KOPT-K1 (cell line): ENCODE measurements around the gene RPUSD4.
A peak's percentile ranks its signal among the peaks of the same experiment; 100 is the strongest.
"Not testable (repeated sequence)": the region's sequence is repeated elsewhere in the genome, so short reads cannot be mapped to it uniquely, and the experiment has no call there.

ENCODE experiments used
- H3K27ac ChIP-seq: fragments of 200-600 bp; sonication (generic); 2 replicates; pipeline ENCODE4 v1.5.1; 2016; ENCODE audit warnings: antibody characterized with exemption, mild to moderate bottlenecking, low read depth, low read length; ENCODE audit not compliant: poor library complexity, severe bottlenecking
- H3K36me3 ChIP-seq: fragments of 200-600 bp; sonication (generic); 2 replicates; pipeline ENCODE4 v1.5.1; 2017; ENCODE audit warnings: antibody characterized with exemption, mild to moderate bottlenecking, low read length, moderate library complexity; ENCODE audit not compliant: insufficient read depth
- H3K9me3 ChIP-seq: fragments of 200-600 bp; sonication (generic); 2 replicates; pipeline ENCODE4 v1.5.1; 2017; ENCODE audit warnings: antibody characterized with exemption, low read length, mild to moderate bottlenecking; ENCODE audit not compliant: insufficient read depth, poor library complexity, severe bottlenecking

RPUSD4 gene, protein sequence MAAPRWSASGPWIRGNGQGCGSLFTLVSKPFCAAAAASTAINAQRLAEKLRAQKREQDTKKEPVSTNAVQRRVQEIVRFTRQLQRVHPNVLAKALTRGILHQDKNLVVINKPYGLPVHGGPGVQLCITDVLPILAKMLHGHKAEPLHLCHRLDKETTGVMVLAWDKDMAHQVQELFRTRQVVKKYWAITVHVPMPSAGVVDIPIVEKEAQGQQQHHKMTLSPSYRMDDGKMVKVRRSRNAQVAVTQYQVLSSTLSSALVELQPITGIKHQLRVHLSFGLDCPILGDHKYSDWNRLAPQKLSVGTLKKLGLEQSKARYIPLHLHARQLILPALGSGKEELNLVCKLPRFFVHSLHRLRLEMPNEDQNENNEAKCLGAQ

DNA sequence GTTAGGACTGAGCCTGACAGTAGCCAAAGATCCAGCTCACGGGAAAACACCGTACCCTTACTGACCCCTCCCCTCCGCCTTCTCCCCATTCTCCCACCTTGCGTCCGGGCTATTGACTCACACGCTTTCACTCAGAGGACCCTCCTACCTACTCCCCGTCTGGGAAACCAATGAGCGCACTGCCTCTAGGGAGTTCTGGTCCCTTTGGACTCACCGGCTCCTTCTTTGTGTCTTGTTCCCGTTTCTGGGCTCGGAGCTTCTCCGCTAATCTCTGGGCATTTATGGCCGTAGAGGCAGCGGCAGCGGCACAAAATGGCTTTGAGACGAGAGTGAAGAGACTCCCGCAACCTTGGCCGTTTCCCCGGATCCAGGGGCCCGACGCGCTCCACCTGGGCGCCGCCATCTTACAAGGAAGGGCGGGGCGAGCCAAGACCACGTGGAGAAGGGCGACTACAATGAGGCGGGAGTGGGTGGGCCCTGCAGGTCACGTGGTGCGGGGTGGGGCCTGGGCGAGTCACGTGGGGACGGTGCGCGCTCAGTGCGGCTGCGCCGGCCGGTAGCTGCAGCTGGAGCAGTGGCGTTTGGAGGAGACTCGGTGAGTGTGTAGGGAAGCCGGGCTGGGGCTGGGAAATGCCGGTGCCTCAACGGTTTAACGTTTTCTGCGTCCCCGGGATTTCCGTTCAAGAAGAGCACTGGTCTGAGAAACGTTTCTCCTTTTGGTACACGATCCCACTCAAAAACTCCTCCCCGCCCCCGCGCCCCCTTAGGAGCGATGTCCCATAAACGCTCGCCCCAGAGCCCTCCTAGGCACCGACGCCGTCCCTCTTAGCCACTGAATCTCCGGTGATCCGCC is at the start of gene RPUSD4, which contains the start of gene FAM118B:
Gene RPUSD4 (minus strand): TSS at position 415 of the 853 bp plus-strand sequence. CDS start 12 bp downstream, at position 403.
Gene FAM118B (plus strand): TSS at position 547 of the 853 bp plus-strand sequence. CDS start 23,220 bp downstream, outside the sequence.
- Histone ChIP-seq H3K27ac (peak within 1 kb of the TSS; percentile 65), H3K36me3 (peaks cover 33% of the 10 kb centered on the region), H3K9me3 (no peaks in the 10 kb centered on the region)

DNA sequence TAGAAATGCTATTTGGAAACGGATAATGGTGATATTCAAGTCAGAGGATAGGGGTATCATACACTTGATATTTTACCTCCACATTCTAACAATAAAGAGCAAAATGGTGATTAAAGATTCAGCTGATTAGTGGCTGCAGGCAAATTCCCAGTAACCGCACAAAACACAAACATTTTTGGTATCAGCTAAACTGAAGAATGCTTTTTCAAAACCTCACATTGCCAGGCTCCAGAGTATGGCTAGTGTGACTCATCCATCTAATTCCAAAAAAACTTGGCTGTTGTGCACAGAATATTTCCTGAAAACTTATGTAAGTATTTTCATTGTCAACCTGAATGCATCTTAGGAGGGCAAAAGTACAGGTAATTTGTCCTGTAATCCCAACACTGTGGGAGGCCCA is 46.3 kb upstream of the RPUSD4 start:
- H3K27ac ChIP-seq: no peak overlapping the region
- H3K36me3 ChIP-seq: peaks cover 89% of the 10 kb centered on the region
- H3K9me3 ChIP-seq: no peaks in the 10 kb centered on the region

DNA sequence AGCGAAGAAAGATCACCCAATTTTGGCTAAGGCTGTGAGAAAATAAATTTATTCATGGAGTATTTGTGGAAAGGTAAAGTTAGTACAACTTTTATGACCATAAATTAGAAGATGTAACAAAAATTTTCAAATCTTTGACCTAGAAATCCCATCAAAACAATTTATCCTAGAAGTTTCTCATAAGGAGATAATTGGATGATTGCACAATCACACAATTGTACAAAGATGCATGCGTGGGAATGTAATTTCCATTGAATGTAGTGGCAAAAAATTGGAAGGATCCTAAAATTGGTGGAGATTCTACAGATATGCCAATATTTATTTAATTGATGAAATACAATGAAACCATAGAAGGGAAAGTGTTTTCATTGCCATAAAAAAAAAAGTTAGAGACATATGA is 45.7 kb upstream of the RPUSD4 start:
- peaks cover 89% of the 10 kb centered on the region for H3K36me3 ChIP-seq
- H3K9me3 ChIP-seq: no peaks in the 10 kb centered on the region
- H3K27ac ChIP-seq: no peak overlapping the region

DNA sequence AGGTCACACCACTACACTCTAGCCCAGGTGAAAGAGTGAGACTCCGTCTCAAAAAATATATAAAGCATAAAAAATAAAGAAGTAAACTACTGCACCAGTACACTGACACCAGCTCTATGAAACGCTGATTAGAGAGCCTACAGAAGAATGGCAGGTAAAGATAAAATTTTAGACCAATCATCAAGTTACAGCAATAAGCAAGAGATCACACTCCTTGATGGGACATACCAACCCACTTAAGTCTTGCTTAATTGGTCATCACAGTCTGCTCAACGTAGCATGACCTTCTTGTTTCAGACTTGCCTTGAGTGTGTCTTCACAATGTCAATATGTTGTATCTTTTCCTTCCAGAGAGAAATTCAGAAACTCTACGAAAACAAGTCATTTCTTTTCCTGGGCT is 44.8 kb upstream of the RPUSD4 start:
- Histone ChIP-seq H3K27ac (no peak overlapping the region), H3K36me3 (peaks cover 89% of the 10 kb centered on the region), H3K9me3 (no peaks in the 10 kb centered on the region)

DNA sequence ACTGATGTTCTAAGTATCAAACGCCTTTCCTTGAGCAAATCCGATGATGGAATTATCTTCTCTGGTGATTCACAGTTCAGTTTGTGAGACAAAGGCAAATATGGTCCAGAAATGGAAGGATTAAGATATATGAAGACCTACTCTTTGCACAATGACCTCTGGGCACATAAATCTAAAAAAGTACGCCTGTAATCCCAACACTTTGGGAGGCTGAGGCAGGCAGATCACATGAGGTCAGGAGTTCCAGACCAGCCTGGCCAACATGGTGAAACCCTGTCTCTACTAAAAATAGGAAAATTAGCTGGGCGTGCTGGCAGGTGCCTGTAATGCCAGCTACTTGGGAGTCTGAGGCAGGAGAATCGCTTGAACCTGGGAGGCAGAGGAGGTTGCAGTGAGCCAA is 44.1 kb upstream of the RPUSD4 start:
- H3K9me3 ChIP-seq, H3K27ac ChIP-seq: not testable (repeated sequence)
- peaks cover 89% of the 10 kb centered on the region for H3K36me3 ChIP-seq

DNA sequence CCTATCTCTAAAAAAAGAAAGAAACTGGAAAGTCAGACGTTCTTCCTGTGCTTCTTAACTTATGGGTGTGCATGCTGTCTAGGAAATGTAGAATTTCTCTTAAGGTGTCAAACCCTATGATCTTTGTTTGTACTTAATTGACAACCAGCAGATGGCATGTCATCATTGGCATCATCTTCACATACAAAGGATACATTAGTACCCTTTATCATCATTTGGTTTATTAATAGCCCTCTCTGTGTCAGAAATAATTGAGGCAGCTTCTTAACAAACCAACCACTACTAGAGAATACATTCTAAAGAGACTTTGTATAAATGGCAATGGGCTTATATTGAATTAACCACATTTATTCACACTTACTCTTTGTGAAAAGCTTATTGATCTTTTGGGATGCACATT is 43.4 kb upstream of the RPUSD4 start:
- H3K36me3 ChIP-seq: peaks cover 87% of the 10 kb centered on the region
- no peaks in the 10 kb centered on the region for H3K9me3 ChIP-seq
- no peak overlapping the region for H3K27ac ChIP-seq

DNA sequence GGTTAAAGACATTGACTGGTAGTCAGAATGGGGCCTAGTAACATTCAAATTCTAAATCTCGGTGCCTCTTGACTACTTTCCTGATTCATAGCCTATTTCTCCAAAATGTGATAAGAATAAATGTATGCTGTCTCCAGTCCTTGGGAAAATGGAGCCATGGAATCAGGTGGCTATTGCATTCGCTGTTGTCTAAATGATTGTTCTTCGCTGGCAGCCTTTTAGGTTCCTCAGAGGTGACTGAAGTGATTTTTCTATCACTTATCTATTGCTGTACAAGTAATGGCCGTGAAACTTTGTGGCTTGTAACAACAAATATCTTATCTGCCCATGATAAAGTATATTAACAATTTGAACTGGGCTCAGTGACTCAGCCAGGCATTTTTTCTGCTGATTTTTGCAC is 41.8 kb upstream of the RPUSD4 start:
- Histone ChIP-seq H3K9me3 (no peaks in the 10 kb centered on the region), H3K36me3 (peaks cover 86% of the 10 kb centered on the region), H3K27ac (no peak overlapping the region)

DNA sequence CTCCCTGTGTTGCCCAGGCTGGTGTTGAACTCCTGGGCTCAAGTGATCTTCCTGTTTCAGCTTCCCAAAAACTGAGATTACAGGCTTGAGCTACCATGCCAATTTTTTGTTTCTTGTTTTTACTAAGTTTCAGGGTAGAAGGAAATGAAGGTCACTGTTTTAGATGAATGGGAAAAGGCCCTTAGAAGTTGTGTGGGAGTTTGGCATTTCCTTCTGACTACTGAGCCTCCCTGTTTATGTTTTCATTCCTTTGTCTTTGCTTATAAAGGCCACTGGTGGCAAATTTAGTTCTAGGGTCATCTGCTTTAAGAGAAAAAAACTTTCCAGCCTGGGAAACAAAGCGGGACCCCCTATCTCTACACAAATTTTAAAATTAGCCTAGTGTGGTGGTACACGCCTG is 35.2 kb upstream of the RPUSD4 start:
- Histone ChIP-seq H3K9me3 (no peaks in the 10 kb centered on the region), H3K36me3 (peaks cover 72% of the 10 kb centered on the region), H3K27ac (no peak overlapping the region)

DNA sequence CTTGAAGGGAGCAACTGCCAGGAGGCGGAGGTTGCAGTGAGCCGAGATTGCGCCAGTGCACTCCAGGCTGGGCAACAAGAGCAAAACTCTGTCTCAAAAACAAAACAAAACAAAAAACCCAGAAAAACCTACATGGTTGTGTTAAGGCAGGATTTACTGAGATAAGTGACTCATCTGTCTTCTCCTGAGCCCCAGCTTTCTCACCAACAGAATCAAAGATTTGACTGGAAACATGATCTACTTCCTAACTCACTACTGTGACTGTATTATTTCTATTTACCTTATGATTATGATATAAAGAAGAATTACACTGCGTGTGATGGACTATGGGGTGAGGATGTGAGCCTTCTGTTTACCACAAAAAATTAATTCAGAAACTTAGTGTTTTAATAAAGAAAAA is 21.9 kb upstream of the RPUSD4 start:
- Histone ChIP-seq H3K36me3 (peaks cover 22% of the 10 kb centered on the region), H3K27ac (no peak overlapping the region), H3K9me3 (no peaks in the 10 kb centered on the region)

DNA sequence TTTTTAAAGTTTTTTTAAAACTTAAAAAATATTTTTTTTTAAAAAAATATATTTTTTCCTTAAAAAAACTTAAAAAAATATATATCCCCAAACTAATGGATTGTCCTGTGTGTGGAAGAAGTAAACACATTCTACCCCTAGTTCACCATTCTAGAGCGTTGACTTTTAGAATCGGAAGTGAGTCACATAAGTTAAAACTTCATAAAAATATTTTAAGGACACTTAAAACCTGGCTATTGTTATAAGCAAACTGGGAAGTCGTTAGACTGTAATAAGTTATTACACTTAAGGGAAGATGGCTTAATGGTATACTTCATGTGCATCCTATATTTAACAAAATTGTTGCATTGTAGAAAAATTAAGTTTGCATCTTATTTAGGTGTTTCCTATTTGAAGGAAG is 21.2 kb upstream of the RPUSD4 start:
- H3K36me3 ChIP-seq: peaks cover 16% of the 10 kb centered on the region
- H3K9me3 ChIP-seq: no peaks in the 10 kb centered on the region
- no peak overlapping the region for H3K27ac ChIP-seq

DNA sequence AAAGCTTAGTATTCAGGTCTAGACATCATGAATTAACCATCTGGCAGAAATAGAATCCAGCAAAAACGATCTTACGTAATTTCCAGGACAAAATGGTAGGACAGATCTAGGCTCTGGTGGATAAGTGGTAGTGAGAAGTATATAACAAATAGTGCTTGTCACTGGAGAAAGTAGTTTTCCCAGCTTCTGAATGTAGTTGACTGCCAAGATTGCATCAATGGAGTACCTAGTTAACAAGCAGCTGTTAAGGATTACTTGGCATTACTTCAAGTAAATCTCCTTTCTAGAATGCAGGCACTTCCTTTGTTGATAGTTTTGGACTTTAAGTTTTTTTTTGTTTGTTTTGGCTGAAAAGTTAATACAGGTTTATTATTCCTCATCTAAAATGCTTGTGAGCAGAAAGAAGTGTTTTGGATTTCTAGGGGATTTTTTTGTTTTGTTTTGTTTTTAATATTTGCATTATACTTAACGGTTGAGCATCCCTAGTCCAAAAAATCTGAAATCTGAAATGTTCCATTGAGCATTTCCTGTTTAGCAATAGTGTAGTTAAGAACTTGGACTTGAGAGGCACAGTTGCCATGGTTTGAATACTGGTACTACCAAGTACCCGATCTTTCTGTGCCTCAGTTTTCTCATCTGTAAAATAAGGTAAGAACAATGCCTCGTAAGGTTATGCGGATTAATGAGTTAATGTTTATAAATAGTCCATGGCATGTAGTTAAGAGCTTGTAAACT is 20.4 kb upstream of the RPUSD4 start:
- no peak overlapping the region for H3K27ac ChIP-seq
- H3K9me3 ChIP-seq: no peaks in the 10 kb centered on the region
- peaks cover 16% of the 10 kb centered on the region for H3K36me3 ChIP-seq

DNA sequence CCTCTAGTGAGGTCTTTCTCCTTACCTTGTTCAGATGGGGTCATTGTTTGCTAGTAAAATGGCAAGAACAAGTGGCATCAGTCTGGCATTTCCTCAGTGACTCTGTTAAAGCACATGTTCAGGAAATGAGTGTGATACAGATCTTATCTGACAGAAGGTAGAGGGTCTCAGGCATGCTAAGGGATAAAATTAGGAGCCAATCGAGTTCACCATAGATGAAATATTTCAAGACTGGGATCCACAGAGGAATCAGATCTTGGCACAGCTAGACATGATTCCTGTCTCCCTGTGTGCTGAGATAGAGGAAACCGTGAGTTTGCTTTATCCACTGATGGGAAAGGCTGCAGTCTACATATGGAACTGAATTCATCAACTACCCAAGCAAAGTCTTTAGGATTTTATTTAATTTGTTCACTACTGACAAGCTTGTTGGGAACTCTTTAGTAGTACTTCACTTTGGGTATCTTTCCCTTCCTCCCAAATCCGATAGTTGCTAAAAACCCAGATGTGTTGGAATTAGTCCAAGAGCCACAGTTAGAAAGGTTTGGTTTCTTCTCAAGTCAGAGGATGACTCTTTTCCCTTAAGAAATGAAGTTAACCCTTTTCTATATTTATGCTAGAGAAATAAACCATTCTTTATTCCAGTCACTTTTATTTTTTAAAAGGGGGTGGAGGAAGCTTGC is 18.5 kb upstream of the RPUSD4 start:
- Histone ChIP-seq H3K9me3 (peaks cover 14% of the 10 kb centered on the region), H3K27ac (no peak overlapping the region), H3K36me3 (peaks cover 3% of the 10 kb centered on the region)

DNA sequence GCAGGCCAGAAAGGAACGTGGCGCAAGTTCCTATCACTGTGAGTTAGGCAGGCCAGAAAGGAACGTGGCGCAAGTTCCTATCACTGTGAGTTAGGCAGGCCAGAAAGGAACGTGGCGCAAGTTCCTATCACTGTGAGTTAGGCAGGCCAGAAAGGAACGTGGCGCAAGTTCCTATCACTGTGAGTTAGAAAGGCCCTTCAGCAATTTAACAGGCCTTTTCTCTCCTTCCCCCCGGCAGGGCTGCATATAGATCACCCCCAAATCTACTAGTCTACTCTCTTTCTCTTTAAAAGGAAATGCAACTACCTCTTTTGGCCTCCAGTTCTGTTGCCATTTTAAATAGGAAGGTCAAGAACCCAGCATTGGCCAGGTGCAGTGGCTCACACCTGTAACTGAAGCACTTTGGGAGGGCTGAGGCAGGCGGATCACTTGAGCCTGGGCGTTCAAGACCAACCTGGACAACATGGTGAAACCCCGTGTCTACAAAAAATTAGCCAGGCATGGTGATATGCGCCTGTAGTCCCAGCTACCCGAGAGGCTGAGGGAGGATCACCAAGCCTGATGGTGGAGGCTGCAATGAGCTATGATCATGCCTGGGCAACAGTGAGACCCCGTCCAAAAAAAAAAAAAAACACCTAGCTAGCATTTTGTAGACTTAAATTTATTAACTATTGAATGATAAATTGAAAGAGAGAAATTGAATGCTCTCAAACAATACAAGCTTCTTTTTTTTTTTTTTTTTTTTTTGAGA is 15.1 kb upstream of the RPUSD4 start:
- Histone ChIP-seq H3K9me3 (peaks cover 15% of the 10 kb centered on the region), H3K27ac (no peak overlapping the region), H3K36me3 (no peaks in the 10 kb centered on the region; the same call in none of the 2 replicates)

DNA sequence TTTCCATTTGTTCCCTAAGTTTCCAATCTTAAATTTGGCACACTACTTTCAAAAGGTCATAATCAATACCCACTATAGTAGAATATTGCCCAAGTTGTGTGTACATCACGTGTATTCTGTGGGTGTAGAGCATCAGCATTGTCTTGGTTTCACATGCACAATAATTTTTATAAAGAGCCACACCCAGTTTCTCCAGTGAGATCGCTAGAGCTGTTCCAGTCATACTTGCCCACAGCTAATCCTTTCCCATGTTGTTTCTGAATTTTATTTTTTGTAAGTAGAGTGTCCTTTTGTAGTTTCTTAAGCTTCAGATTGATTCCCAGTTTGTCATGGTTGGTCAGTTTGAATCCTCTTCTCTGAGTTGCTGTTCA is 13.8 kb upstream of the RPUSD4 start:
- H3K9me3 ChIP-seq: peaks cover 15% of the 10 kb centered on the region
- no peaks in the 10 kb centered on the region; the same call in 1 of the 2 replicates for H3K36me3 ChIP-seq
- no peak overlapping the region for H3K27ac ChIP-seq
